Measurements from ENCODE around the gene SORCS1.

Gene SORCS1

DNA sequence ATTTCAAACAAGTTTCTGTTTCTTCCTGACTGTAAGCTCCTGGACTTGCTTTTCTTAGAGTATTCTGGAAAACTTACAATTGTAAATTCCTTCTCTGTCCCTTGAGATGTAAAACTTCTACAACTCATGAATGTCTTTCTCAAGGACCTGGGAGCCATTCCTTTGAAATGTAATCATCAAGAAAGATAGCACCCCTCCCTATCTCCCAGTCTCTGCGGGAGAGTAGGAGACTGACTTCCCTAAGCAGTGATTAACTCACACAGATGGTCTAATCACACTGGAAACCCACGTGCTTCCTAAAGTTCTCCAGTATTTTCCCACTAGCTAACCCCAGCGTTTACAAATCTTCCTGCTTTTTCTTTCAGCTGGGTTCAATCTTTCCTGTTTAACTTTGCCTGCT is 549.4 kb downstream of the SORCS1 start:
- Mint-ChIP-seq H3K9me3 (peaks cover 0 to 5% of the 10 kb centered on the region in 2 donors), H3K4me1 (ENCODE audit: low read depth in 2 of 2) (no peaks in the 10 kb centered on the region), H3K4me3 (no peak overlapping the region), H3K36me3 (ENCODE audit: insufficient read depth) (no peaks in the 10 kb centered on the region), H3K27me3 (no peaks in the 10 kb centered on the region), H3K27ac (no peak overlapping the region)
- DNase-seq, result no peak
- no peak for ATAC-seq (replicated peaks)

DNA sequence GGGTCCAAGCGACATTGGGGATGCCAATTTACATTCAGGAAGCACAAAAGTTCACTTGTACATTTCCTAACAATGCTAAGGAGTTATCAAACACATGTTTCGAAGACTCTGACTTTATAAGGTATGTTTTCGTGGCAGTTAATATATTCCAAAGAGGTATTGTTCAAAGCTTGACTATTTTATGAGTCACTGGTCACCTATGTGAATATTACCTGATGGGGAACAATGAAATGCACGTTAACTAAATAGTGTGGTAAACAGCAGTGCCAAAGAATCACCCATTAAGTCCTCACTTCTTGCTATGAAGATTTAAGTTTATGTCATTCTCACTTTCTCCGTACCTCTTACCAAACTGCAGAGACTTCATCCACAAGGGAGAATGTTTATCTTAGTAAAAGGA is 550.2 kb downstream of the SORCS1 start:
- Mint-ChIP-seq H3K9me3 (peaks cover 0 to 5% of the 10 kb centered on the region in 2 donors), H3K27me3 (no peaks in the 10 kb centered on the region), H3K4me3 (no peak overlapping the region), H3K27ac (no peak overlapping the region), H3K4me1 (ENCODE audit: low read depth in 2 of 2) (no peaks in the 10 kb centered on the region), H3K36me3 (ENCODE audit: insufficient read depth) (no peaks in the 10 kb centered on the region)
- ATAC-seq (replicated peaks) (no peak), DNase-seq (no peak)

DNA sequence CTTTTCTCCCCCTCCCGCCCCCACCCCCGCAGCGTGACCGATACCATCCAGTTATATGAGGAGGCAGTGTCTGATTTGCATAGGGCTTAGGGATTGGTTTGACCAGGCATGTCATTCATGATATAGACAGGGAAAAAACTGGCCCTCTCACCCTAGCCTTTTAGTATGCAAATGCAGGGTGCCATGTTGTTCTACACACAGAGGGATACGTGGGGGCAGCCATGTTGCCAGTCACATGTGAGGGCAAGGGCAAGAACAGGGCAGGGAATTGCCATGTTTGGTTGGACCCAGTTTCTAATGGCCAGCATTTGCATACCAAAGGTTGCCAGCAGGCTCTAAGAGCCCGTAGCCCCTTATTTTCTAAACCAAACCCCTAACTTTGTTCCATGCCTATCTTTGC is 552.1 kb downstream of the SORCS1 start:
- Mint-ChIP-seq H3K27ac (no peak overlapping the region), H3K36me3 (ENCODE audit: insufficient read depth) (no peaks in the 10 kb centered on the region), H3K4me1 (ENCODE audit: low read depth in 2 of 2) (no peaks in the 10 kb centered on the region), H3K4me3 (no peak overlapping the region), H3K27me3 (no peaks in the 10 kb centered on the region), H3K9me3 (peaks cover 5 to 9% of the 10 kb centered on the region in 2 donors)
- ATAC-seq (replicated peaks), result no peak
- no peak for DNase-seq

DNA sequence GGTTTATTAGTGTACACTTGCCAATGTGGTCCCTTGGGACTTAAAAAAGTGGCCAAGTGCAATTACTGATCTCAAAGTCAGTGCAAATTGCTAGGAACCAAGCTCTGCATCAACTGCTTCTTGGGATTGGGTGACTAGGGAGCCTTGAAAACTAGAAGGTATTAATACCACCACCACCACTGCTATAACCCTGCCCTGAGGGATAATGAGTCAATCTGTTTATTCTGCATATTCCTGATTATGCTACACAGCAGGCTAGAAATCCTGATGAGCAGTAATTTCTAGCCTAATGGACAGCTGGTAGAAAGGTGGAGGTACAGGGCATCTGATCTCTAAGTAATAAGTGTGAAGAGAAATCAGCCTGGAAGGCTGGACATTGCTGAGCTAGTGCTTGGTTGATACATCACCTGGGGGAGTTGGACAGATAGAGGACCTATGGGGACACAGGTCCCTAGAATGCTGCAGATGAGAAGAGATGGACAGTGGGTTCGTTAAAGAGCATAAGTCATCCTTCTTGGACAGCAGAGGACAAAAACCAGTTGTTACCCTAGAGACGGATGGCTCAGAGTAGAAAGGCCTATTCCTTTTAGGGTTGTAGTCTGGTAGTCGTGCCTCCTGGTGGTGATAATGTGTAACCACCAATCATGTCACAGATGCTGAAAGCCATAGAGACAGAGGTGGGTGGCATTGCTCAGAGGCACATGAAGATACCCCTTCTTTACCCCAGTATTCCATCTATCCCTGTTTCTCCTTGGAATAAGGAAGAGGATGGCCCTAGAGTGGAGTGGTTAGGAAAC is 554.8 kb downstream of the SORCS1 start:
- Mint-ChIP-seq H3K9me3 (peaks cover 8 to 9% of the 10 kb centered on the region in 2 donors), H3K27me3 (no peaks in the 10 kb centered on the region), H3K27ac (no peak overlapping the region), H3K4me1 (ENCODE audit: low read depth in 2 of 2) (no peaks in the 10 kb centered on the region), H3K4me3 (no peak overlapping the region), H3K36me3 (ENCODE audit: insufficient read depth) (no peaks in the 10 kb centered on the region)
- no peak for DNase-seq
- no peak for ATAC-seq (replicated peaks)

DNA sequence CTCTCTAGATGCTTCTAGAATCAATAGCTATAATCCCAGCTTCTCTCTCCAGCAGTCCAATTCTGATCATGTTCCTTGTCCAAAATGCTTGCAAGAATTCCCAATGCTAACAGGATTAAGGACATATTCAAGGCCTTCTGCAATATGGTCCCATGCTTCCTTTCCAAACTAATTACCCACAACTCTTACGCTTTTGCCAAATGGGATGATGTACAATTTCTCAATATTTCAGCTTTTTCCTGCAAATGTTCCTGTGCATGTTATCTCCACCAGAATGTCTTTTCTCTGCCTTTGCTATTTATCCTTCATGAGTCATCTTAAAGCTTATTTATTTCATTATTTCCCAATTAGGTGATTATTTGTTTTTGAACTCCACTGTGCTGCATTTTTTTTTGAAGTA is 556.4 kb downstream of the SORCS1 start:
- ATAC-seq (replicated peaks) (no peak), DNase-seq (no peak)
- peaks cover 11 to 12% of the 10 kb centered on the region in 2 donors for H3K9me3 Mint-ChIP-seq
- no peak overlapping the region for H3K4me3 Mint-ChIP-seq
- no peaks in the 10 kb centered on the region for H3K36me3 Mint-ChIP-seq (ENCODE audit: insufficient read depth)
- H3K27ac Mint-ChIP-seq, result no peak overlapping the region
- no peaks in the 10 kb centered on the region for H3K4me1 Mint-ChIP-seq (ENCODE audit: low read depth in 2 of 2)
- no peaks in the 10 kb centered on the region for H3K27me3 Mint-ChIP-seq

DNA sequence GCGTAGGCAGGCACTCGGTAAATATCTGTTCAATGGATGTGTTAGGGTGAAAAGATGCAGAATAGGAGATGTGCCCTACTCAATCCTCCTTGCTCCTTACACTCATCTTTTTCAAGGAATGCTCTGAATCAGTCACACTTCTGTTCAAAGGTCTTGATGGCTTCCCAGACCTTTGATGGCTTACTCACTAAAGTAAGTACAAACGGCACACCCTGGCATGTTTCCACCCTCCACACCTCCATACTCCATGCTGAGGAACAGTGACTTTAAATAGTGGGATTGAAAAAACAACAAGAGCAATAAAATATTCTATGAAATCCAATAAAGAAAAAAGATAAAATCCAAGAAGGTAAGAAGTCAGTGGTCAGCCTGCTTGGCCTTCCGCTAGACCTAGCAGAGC is 569.2 kb downstream of the SORCS1 start:
- H3K9me3 Mint-ChIP-seq, result peaks cover under 1 to 3% of the 10 kb centered on the region in 2 donors
- no peaks in the 10 kb centered on the region for H3K36me3 Mint-ChIP-seq (ENCODE audit: insufficient read depth)
- H3K27me3 Mint-ChIP-seq, result no peaks in the 10 kb centered on the region
- DNase-seq (no peak), ATAC-seq (replicated peaks) (no peak)
- no peaks in the 10 kb centered on the region for H3K4me1 Mint-ChIP-seq (ENCODE audit: low read depth in 2 of 2)
- H3K4me3 Mint-ChIP-seq, result no peak overlapping the region
- H3K27ac Mint-ChIP-seq, result no peak overlapping the region

DNA sequence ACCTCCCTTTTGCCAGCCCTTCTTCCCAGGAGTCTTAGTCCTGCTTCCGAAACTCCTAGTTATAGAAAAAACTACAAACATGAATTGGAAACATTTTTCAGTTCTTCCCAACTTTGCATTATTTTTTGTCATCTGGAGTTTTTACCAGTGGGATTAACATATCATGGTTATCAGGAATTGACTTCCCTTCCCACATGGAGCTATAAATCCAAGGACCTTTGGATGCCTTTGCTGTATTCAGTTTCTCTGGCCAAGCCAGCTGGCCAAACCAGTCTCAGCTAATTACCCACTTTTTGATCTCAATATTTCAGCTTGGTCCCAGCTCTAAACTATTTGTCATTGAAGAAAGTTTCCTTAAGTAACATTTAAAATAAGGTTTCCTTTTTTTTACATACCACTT is 570.6 kb downstream of the SORCS1 start:
- Mint-ChIP-seq H3K4me1 (ENCODE audit: low read depth in 2 of 2) (no peaks in the 10 kb centered on the region), H3K36me3 (ENCODE audit: insufficient read depth) (no peaks in the 10 kb centered on the region), H3K9me3 (peaks cover 3 to 6% of the 10 kb centered on the region in 2 donors), H3K4me3 (no peak overlapping the region), H3K27me3 (no peaks in the 10 kb centered on the region), H3K27ac (no peak overlapping the region)
- DNase-seq, result no peak
- ATAC-seq (replicated peaks), result no peak

DNA sequence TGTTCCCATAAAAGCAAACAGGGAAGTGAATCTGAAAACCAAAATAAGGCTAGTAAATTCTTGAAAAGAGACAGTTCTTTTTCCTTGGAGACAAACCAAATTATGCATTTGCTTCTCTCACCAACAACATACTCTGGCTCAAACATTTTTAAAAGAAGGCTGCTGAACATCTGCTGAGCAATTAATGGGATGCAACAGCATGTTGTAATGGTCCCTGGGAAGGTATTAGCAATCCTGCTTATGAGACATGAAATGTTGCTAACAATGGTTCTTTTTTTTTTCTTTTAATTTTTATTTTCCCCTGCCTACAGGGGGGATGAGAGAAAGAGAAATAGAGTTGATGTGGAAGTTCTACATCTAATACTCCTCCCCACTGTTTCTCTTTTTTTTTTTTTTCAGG is 572.1 kb downstream of the SORCS1 start:
- Mint-ChIP-seq H3K4me3 (no peak overlapping the region), H3K36me3 (ENCODE audit: insufficient read depth) (no peaks in the 10 kb centered on the region), H3K27me3 (no peaks in the 10 kb centered on the region), H3K9me3 (peaks cover 3 to 6% of the 10 kb centered on the region in 2 donors), H3K4me1 (ENCODE audit: low read depth in 2 of 2) (no peaks in the 10 kb centered on the region), H3K27ac (no peak overlapping the region)
- no peak for ATAC-seq (replicated peaks)
- no peak for DNase-seq

DNA sequence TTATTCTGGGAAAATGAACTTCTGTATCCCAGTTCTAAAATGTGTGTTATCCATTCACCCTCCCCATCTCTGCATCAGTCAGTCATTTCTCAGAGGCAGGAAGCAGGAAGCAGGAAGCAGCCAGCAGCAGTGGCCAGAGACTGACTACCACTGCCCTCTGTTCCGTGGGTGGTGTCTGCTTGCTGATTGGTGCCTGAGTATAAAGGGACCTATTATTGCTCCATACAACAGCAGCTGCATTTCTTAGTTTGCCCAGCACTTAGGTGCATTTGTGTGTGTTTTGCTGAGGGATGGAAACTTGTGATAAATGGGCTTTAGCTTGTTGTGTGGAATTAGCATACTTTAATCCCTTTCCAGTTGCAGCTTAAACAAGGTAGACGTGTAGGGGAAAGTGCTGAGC is 582.2 kb downstream of the SORCS1 start:
- Mint-ChIP-seq H3K4me3 (no peak overlapping the region), H3K27me3 (no peaks in the 10 kb centered on the region), H3K4me1 (ENCODE audit: low read depth in 2 of 2) (no peaks in the 10 kb centered on the region), H3K27ac (no peak overlapping the region), H3K9me3 (peaks cover 0 to 8% of the 10 kb centered on the region in 2 donors), H3K36me3 (ENCODE audit: insufficient read depth) (no peaks in the 10 kb centered on the region)
- no peak for DNase-seq
- no peak for ATAC-seq (replicated peaks)

DNA sequence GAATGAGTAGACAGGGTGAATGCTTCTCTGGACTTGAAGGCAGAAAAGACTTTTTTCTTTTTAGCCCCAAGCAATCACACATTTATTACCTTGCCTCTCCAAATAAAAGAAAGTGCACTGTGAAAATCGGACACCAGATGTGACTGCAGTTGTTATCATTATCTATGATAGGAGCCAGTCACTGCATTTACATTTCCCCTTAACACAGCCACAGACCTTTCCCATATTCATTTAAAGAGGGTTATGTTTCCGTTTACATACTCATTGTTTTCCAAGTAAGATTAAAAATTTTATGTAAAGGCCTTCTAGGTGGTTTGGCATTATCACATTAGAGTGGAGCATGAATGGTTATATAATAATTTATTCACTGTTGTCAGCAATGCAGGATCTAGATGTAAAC is 586.8 kb downstream of the SORCS1 start:
- H3K9me3 Mint-ChIP-seq, result peaks cover 10 to 14% of the 10 kb centered on the region in 2 donors
- DNase-seq (no peak), ATAC-seq (replicated peaks) (no peak)
- no peak overlapping the region for H3K4me3 Mint-ChIP-seq
- no peaks in the 10 kb centered on the region for H3K4me1 Mint-ChIP-seq (ENCODE audit: low read depth in 2 of 2)
- H3K27ac Mint-ChIP-seq, result no peak overlapping the region
- H3K36me3 Mint-ChIP-seq (ENCODE audit: insufficient read depth), result no peaks in the 10 kb centered on the region
- no peaks in the 10 kb centered on the region for H3K27me3 Mint-ChIP-seq

DNA sequence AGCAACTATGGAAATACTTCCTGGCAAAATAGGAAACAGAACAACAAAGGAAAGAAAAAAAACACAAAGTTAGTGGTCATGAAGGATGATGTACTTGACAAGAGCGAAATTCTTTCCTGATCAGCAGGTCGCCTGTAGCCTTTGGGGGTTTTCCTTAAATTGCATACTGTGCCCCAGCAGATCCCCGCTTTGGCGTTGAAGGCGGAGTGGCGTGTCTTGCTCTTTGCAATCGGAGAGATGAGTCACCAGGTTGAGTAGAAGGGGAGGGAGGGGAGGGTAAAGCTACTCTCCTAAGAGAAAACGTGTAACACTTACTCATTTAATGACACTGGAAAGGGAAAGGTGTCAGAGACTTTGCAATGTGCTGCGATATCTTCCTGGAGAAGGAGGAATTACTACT is 587.2 kb downstream of the SORCS1 start:
- H3K27me3 Mint-ChIP-seq, result no peaks in the 10 kb centered on the region
- H3K36me3 Mint-ChIP-seq (ENCODE audit: insufficient read depth), result no peaks in the 10 kb centered on the region
- ATAC-seq (replicated peaks) (no peak), DNase-seq (no peak)
- no peak overlapping the region for H3K27ac Mint-ChIP-seq
- peaks cover 10 to 14% of the 10 kb centered on the region in 2 donors for H3K9me3 Mint-ChIP-seq
- H3K4me1 Mint-ChIP-seq (ENCODE audit: low read depth in 2 of 2), result no peaks in the 10 kb centered on the region
- H3K4me3 Mint-ChIP-seq, result no peak overlapping the region

DNA sequence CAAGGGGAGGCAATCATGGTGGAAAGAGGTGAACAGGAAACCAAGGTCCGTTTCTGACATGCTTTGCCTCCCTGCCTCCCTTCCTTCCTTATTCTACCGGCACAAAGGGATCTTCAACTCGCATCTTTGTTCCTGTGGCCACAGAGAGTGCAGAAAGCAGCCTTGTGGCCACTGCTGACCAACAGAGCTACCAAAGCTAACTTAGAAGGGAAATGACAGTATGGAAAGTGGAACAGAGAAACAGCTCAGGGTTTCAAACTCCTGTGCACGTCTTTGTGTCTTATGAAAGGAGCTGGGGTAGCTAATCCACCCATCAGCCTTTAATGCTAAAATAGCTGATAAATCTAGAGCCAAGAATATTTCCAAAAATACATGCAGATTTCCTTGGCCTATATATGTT is 588.0 kb downstream of the SORCS1 start:
- Mint-ChIP-seq H3K36me3 (ENCODE audit: insufficient read depth) (no peaks in the 10 kb centered on the region), H3K4me3 (no peak overlapping the region), H3K27me3 (no peaks in the 10 kb centered on the region), H3K9me3 (peaks cover 7 to 14% of the 10 kb centered on the region in 2 donors), H3K27ac (no peak overlapping the region), H3K4me1 (ENCODE audit: low read depth in 2 of 2) (no peaks in the 10 kb centered on the region)
- no peak for ATAC-seq (replicated peaks)
- DNase-seq, result no peak

DNA sequence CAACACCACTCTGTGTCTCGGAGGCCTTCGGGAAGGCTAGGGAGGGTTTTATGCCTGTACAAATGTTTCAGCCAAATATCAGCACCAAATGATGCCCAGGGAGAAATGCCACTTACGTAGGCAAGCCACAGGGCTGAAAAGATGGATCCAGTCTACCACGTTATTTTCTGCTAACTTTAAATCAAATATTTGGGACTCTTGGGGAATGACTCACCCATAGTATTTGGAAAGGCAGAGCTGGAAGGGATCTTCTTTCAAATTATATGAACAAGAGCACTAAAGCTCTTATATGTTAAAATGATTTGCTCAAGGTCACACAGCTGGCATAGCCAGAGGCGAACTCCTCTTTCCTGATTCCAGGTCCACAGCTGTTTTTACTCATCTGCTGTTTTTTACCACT is 591.4 kb downstream of the SORCS1 start:
- H3K4me3 Mint-ChIP-seq, result no peak overlapping the region
- H3K9me3 Mint-ChIP-seq, result peaks cover 9 to 14% of the 10 kb centered on the region in 2 donors
- no peaks in the 10 kb centered on the region for H3K4me1 Mint-ChIP-seq (ENCODE audit: low read depth in 2 of 2)
- DNase-seq (no peak), ATAC-seq (replicated peaks) (no peak)
- no peak overlapping the region for H3K27ac Mint-ChIP-seq
- H3K27me3 Mint-ChIP-seq, result no peaks in the 10 kb centered on the region
- no peaks in the 10 kb centered on the region for H3K36me3 Mint-ChIP-seq (ENCODE audit: insufficient read depth)

DNA sequence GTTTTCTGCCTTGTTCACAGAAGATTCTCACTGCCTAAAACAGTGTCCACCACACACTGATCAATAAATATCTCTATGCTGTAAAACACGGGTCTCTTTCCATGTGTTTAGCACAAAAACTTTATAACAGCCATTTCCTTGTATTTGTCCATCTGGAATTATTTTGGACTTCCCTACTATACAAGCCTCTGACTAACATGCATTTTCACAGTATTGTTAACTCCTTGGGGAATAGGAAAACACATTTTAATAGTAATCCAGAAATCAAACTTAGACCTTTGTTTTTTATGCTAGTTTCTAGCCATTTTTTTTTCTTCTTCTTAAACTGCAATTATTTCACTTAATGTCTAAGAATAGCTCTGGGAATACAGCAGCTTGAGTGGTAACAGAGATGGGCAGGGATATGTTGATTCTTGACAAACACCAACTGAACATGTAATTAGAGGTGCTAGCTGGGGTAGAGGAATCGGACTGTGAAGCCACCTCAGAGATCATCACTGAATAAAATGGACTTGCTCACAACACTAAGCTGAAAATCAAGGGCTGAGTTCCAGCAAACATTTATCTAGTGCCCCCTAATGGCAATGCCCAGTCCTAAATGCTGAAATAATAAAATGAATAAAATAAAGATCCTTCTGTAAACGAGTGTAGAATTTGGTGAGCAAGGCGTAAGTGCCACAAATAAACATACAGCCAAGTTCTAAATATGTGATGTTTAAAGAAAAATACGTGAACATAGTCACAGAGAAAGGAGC is 593.1 kb downstream of the SORCS1 start:
- Mint-ChIP-seq H3K4me1 (ENCODE audit: low read depth in 2 of 2) (no peaks in the 10 kb centered on the region), H3K27me3 (no peaks in the 10 kb centered on the region), H3K36me3 (ENCODE audit: insufficient read depth) (no peaks in the 10 kb centered on the region), H3K9me3 (peaks cover 12% of the 10 kb centered on the region in 2 donors), H3K4me3 (no peak overlapping the region), H3K27ac (no peak overlapping the region)
- ATAC-seq (replicated peaks) (no peak), DNase-seq (no peak)

All from effector memory CD8-positive, alpha-beta T cell (primary cell).